ENCODE results near the gene ERICH3. TPM values are rescaled to one million over a fixed set of nuclear protein-coding genes. Genes with fewer than 3 reads are reported as not detected.

The ERICH3 gene
- total RNA-seq, 1 donor from 2014 or later: not detected

GRCh38 chr1:74641876-74642275 lies 31.7 kb downstream of the ERICH3 start:
- no peak for TF ChIP-seq CTCF (IDR thresholded peaks at IDR 0.05; ENCODE audit: insufficient read depth, low read length, poor library complexity, severe bottlenecking)
- Histone ChIP-seq H3K4me3 (ENCODE audit: low read depth, low read length) (no peak overlapping the region), H3K27me3 (ENCODE audit: control insufficient read depth, insufficient read depth, low read length) (no peaks in the 10 kb centered on the region), H3K36me3 (ENCODE audit: control insufficient read depth, insufficient read depth, low read length) (no peaks in the 10 kb centered on the region)
- DNase-seq (ENCODE audit: low read depth): peak; percentile 9

DNA sequence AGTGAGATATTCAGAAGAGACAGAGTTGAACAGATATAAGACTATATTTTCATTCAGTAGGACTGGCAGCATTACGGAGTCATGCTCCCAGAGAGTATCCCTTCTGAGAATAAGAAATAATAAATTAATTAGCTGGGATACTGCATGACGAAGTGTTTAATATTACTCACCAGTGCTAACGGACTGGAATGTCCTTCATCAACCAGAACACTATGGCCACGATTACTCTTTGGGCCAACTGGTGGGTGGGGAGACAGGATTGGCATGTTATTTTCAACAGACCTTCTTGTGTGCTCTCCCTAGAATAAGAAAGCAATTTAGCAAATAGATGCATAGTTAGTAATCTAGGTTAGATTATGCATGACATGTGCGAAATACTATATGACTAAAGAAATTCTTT lies 32.4 kb downstream of the ERICH3 start:
- Histone ChIP-seq H3K4me3 (ENCODE audit: low read depth, low read length) (no peak overlapping the region), H3K27me3 (ENCODE audit: control insufficient read depth, insufficient read depth, low read length) (no peaks in the 10 kb centered on the region), H3K36me3 (ENCODE audit: control insufficient read depth, insufficient read depth, low read length) (no peaks in the 10 kb centered on the region)
- no peak for TF ChIP-seq CTCF (IDR thresholded peaks at IDR 0.05; ENCODE audit: insufficient read depth, low read length, poor library complexity, severe bottlenecking)
- no peak for DNase-seq (ENCODE audit: low read depth)

DNA sequence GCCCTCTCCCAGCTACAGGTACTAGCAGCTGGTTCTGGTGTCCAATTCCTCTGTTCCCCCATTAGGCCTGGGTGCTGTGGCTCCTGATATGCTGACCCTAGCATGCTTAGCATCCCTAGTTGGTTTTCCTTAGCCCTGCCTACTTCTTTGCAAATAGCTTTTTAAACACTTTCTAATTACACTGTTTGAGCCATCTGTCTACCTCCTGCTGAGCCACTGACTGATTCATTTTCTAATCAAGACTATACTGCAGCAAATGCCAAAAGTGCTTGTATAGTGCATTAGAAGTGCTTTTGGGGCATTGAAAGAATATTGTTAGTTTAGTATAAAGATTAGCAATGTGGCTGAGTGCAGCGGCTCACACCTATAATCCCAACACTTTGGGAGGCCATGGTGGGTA lies 36.3 kb downstream of the ERICH3 start:
- TF ChIP-seq CTCF (IDR thresholded peaks at IDR 0.05; ENCODE audit: insufficient read depth, low read length, poor library complexity, severe bottlenecking): no peak
- Histone ChIP-seq H3K36me3 (ENCODE audit: control insufficient read depth, insufficient read depth, low read length) (no peaks in the 10 kb centered on the region), H3K27me3 (ENCODE audit: control insufficient read depth, insufficient read depth, low read length) (no peaks in the 10 kb centered on the region), H3K4me3 (ENCODE audit: low read depth, low read length) (no peak overlapping the region)
- no peak for DNase-seq (ENCODE audit: low read depth)

DNA sequence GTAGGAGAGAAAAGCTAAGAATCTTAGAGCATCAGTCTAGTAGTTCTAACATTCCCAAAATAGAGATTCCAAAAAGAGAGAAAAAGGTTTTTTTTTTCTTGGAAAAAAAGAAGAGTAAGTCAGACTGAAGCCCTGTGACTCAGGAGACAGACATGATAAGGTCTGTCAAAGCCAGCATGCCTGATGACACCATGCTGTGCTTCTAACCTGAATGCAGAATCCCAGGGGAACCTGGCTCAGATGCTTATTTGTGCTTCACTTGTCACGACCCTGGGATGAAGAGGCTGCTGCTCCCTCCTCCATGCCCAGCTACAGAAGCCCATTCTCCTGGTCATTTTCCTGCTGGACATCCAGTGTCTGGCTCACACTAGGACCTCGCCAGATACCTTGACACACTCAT lies 44.3 kb downstream of the ERICH3 start:
- no peak overlapping the region for H3K4me3 ChIP-seq (ENCODE audit: low read depth, low read length)
- no peak for TF ChIP-seq CTCF (IDR thresholded peaks at IDR 0.05; ENCODE audit: insufficient read depth, low read length, poor library complexity, severe bottlenecking)
- H3K36me3 ChIP-seq (ENCODE audit: control insufficient read depth, insufficient read depth, low read length): no peaks in the 10 kb centered on the region
- no peaks in the 10 kb centered on the region for H3K27me3 ChIP-seq (ENCODE audit: control insufficient read depth, insufficient read depth, low read length)
- no peak for DNase-seq (ENCODE audit: low read depth)

DNA sequence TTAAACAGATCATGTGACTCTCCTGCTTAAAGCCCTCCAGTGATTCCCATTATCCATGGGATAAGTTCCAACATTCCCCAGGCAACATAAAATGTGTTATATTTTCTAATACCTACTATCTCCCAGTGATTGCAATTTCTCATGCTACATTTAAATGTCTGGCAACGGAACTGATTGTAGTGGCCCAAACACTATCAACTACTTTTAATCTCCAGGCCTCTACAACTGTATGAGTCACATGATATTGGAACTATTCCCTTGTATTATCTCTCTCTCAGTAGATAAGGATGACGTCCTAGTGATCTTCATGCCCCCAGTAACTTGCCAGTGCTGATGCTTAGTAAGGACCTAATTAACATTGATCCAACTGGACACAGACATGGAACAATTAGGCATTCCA lies 49.9 kb downstream of the ERICH3 start:
- H3K36me3 ChIP-seq (ENCODE audit: control insufficient read depth, insufficient read depth, low read length): no peaks in the 10 kb centered on the region
- no peak for TF ChIP-seq CTCF (IDR thresholded peaks at IDR 0.05; ENCODE audit: insufficient read depth, low read length, poor library complexity, severe bottlenecking)

DNA sequence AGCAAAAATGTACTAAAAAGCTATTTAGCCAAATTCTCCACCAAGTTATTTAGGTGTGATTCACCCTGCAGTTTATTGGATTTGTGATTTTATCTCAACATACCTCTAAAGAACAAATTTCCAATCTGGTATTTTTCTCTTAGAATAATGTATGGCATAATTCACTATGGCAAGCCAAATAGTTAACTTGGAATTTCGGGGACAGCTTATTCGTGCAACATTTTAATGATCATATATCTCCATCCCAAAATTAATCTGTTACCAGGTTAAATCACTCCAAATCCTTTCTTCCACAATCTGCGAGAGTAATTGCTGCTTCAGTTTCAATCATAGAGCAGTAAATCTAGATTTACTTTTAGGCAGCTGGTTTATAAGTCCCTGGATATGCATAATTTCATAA lies 53.4 kb downstream of the ERICH3 start:
- H3K4me3 ChIP-seq (ENCODE audit: low read depth, low read length): no peak overlapping the region
- H3K27me3 ChIP-seq (ENCODE audit: control insufficient read depth, insufficient read depth, low read length): no peaks in the 10 kb centered on the region
- no peak for DNase-seq (ENCODE audit: low read depth)
- TF ChIP-seq CTCF (IDR thresholded peaks at IDR 0.05; ENCODE audit: insufficient read depth, low read length, poor library complexity, severe bottlenecking): no peak
- H3K36me3 ChIP-seq (ENCODE audit: control insufficient read depth, insufficient read depth, low read length): no peaks in the 10 kb centered on the region

More for the DNA sequence above, 49.9 kb downstream of the ERICH3 start:
- Histone ChIP-seq H3K4me3 (ENCODE audit: low read depth, low read length) (no peak overlapping the region), H3K27me3 (ENCODE audit: control insufficient read depth, insufficient read depth, low read length) (no peaks in the 10 kb centered on the region)
- DNase-seq (ENCODE audit: low read depth): no peak
